Measurements from ENCODE around the gene PTPRM.

DNA sequence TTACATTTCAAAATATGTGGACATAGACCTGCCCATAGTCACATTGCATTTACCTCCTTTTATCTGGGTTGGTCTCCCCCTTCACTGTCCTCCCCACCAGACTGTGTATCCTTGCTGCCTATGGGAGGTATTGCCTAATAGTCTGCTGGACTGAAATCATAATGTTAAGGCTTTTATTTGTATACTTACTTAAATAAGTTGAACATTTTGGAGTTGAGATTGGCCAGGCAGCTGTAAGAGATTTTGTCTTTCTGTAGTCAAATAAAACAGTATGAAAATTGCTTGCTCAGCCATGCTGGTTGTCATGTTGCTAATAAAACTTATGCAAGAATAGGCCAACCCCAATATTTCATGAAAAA lies 280.9 kb downstream of the PTPRM start:
- TF ChIP-seq, protein P1, sequence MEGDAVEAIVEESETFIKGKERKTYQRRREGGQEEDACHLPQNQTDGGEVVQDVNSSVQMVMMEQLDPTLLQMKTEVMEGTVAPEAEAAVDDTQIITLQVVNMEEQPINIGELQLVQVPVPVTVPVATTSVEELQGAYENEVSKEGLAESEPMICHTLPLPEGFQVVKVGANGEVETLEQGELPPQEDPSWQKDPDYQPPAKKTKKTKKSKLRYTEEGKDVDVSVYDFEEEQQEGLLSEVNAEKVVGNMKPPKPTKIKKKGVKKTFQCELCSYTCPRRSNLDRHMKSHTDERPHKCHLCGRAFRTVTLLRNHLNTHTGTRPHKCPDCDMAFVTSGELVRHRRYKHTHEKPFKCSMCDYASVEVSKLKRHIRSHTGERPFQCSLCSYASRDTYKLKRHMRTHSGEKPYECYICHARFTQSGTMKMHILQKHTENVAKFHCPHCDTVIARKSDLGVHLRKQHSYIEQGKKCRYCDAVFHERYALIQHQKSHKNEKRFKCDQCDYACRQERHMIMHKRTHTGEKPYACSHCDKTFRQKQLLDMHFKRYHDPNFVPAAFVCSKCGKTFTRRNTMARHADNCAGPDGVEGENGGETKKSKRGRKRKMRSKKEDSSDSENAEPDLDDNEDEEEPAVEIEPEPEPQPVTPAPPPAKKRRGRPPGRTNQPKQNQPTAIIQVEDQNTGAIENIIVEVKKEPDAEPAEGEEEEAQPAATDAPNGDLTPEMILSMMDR (IDR thresholded peaks at IDR 0.05; ENCODE audit: extremely low read depth in 1 of 2, insufficient read depth in 1 of 2, low read depth in 1 of 2, low read length in 2 of 2), result no peak
- TF ChIP-seq POLR2A (IDR thresholded peaks at IDR 0.05; ENCODE audit: low read depth, low read length) (no peak), POLR2AphosphoS5 (IDR thresholded peaks at IDR 0.05; ENCODE audit: insufficient read depth, low read depth, low read length) (no peak), JUN (IDR thresholded peaks at IDR 0.05; ENCODE audit: borderline replicate concordance, insufficient read depth, insufficient read length, low read depth) (no peak), EZH2 (IDR thresholded peaks at IDR 0.05; ENCODE audit: borderline replicate concordance, low read depth, low read length, severe bottlenecking) (no peak), GATA2 (IDR thresholded peaks at IDR 0.05; ENCODE audit: insufficient read depth, insufficient read length, low read depth, low read length) (no peak), MYC (IDR thresholded peaks at IDR 0.05; ENCODE audit: low read depth, low read length) (no peak)
- TF ChIP-seq, protein P2, sequence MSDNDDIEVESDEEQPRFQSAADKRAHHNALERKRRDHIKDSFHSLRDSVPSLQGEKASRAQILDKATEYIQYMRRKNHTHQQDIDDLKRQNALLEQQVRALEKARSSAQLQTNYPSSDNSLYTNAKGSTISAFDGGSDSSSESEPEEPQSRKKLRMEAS (IDR thresholded peaks at IDR 0.05; ENCODE audit: insufficient read depth, insufficient read length), result no peak

Data from endothelial cell of umbilical vein (primary cell).